Liver (tissue), 9 donors: Measurements from ENCODE around the gene LRRC18. TPM values are rescaled to one million over a fixed set of nuclear protein-coding genes. Genes with fewer than 3 reads are reported as not detected.

Experiments
- DNase-seq: peaks from one replicate; pipeline ENCODE4 v3.0.0-alpha.2; 2017; ENCODE audit warnings: low spot score
- H3K27ac ChIP-seq, 2 donors: one replicate each; pipeline ENCODE4 v1.7.0; 2013; ENCODE audit warnings: inconsistent platforms in 2 of 2, low read length in 2 of 2, control low read depth in 1 of 2, low read depth in 1 of 2, mild to moderate bottlenecking in 1 of 2
- H3K27me3 ChIP-seq, 4 donors: one replicate each; pipeline versions ENCODE4 v1.6.1 to v1.7.0; 2013; ENCODE audit warnings: low read length in 3 of 4, inconsistent platforms in 1 of 4, mild to moderate bottlenecking in 1 of 4, moderate library complexity in 1 of 4; ENCODE audit not compliant: control insufficient read depth in 4 of 4, insufficient read depth in 4 of 4
- H3K36me3 ChIP-seq, 4 donors: one replicate each; pipeline versions ENCODE4 v1.6.1 to v1.7.0; 2013; ENCODE audit warnings: low read length in 3 of 4, mild to moderate bottlenecking in 3 of 4, low read depth in 1 of 4, moderate library complexity in 1 of 4; ENCODE audit not compliant: control insufficient read depth in 4 of 4, insufficient read depth in 3 of 4
- H3K4me1 ChIP-seq, 4 donors: one replicate each; pipeline versions ENCODE4 v1.6.1 to v1.7.0; 2013; ENCODE audit warnings: low read length in 3 of 4, mild to moderate bottlenecking in 3 of 4, moderate library complexity in 1 of 4; ENCODE audit not compliant: control insufficient read depth in 4 of 4, insufficient read depth in 4 of 4
- H3K4me3 ChIP-seq, 3 donors: one replicate each; pipeline versions ENCODE4 v1.6.1 to v1.7.0; 2013; ENCODE audit warnings: low read length in 3 of 3, control low read depth in 1 of 3, low read depth in 1 of 3, mild to moderate bottlenecking in 1 of 3
- H3K9ac ChIP-seq, 2 donors: one replicate each; pipeline ENCODE4 v1.7.0; 2013; ENCODE audit warnings: low read length in 2 of 2, mild to moderate bottlenecking in 2 of 2, moderate library complexity in 2 of 2, control low read depth in 1 of 2, low read depth in 1 of 2
- H3K9me3 ChIP-seq, 4 donors: one replicate each; pipeline versions ENCODE4 v1.6.1 to v1.7.0; 2013; ENCODE audit warnings: low read length in 3 of 4; ENCODE audit not compliant: control insufficient read depth in 4 of 4
- EGR1 ChIP-seq, 2 donors: IDR thresholded peaks; 2 replicates each; pipeline ENCODE4 v1.6.1; 2016 to 2018; ENCODE audit warnings: antibody characterized with exemption in 2 of 2, low read depth in 2 of 2
- FOXA1 ChIP-seq: IDR thresholded peaks from 2 replicates; pipeline ENCODE4 v1.6.1; 2016; ENCODE audit warnings: antibody characterized with exemption
- FOXA2 ChIP-seq: IDR thresholded peaks from 2 replicates; pipeline ENCODE4 v1.6.1; 2016; ENCODE audit warnings: antibody characterized with exemption
- GABPA ChIP-seq, 2 donors: IDR thresholded peaks in 1 of 2; conservative IDR thresholded peaks in 1 of 2; 2 replicates each; pipeline ENCODE4 v1.6.1; 2016; ENCODE audit warnings: antibody characterized with exemption in 2 of 2, mild to moderate bottlenecking in 1 of 2, moderate library complexity in 1 of 2
- HNF4A ChIP-seq, 2 donors: conservative IDR thresholded peaks; 2 replicates each; pipeline ENCODE4 v1.6.1; 2016; ENCODE audit warnings: antibody characterized with exemption in 2 of 2, mild to moderate bottlenecking in 2 of 2
- HNF4G ChIP-seq: IDR thresholded peaks from 2 replicates; pipeline ENCODE4 v1.6.1; 2016; ENCODE audit warnings: antibody characterized with exemption
- JUND ChIP-seq, 2 donors: IDR thresholded peaks; 2 replicates each; pipeline ENCODE4 v1.6.1; 2016; ENCODE audit warnings: antibody characterized with exemption in 2 of 2
- NR2F2 ChIP-seq: IDR thresholded peaks from 2 replicates; pipeline ENCODE4 v1.6.1; 2016; ENCODE audit warnings: antibody characterized with exemption
- RAD21 ChIP-seq, 2 donors: IDR thresholded peaks; 2 replicates each; pipeline ENCODE4 v1.6.1; 2016; ENCODE audit warnings: antibody characterized with exemption in 2 of 2, mild to moderate bottlenecking in 2 of 2
- RXRA ChIP-seq, 2 donors: IDR thresholded peaks; 2 replicates each; pipeline ENCODE4 v1.6.1; 2017 to 2018; ENCODE audit warnings: antibody characterized with exemption in 2 of 2, mild to moderate bottlenecking in 1 of 2
- SP1 ChIP-seq: IDR thresholded peaks from 2 replicates; pipeline ENCODE4 v1.6.1; 2018; ENCODE audit warnings: antibody characterized with exemption, mild to moderate bottlenecking
- TAF1 ChIP-seq: conservative IDR thresholded peaks from 2 replicates; pipeline ENCODE4 v1.6.1; 2016; ENCODE audit warnings: antibody characterized with exemption, mild to moderate bottlenecking
- YY1 ChIP-seq: IDR thresholded peaks from 2 replicates; pipeline ENCODE4 v1.6.1; 2016; ENCODE audit warnings: antibody characterized with exemption, mild to moderate bottlenecking
- ZBTB33 ChIP-seq: IDR thresholded peaks from 2 replicates; pipeline ENCODE4 v1.6.1; 2016; ENCODE audit warnings: antibody characterized with exemption
- WGBS: extraction: QIAGEN DNeasy Blood & Tissue Kit; methylation state at CpG from one replicate; pipeline ENCODE4 v1.1.7; 2013; 5-methylcytosine and 5-hydroxymethylcytosine counted together
- polyA plus RNA-seq, 2 donors: library from polyadenylated mRNA; stranded (reverse) in 1 of 2; unstranded in 1 of 2; fragments of 200-250 nt in 1 of 2; fragments of >200 nt in 1 of 2; fragmentation: Nextera tagmentation in 1 of 2; extraction: Ambion mirVana in 1 of 2; gene quantifications; one replicate each; pipeline versions ENCODE4 v1.2.1 to v1.2.3, GENCODE V29; 2013 to 2015
- total RNA-seq, 2 donors: library from RNA; depleted of rRNA; stranded (reverse); fragments of >200 nt; gene quantifications; one replicate each; pipeline ENCODE4 v1.2.3, GENCODE V29; 2014
- TF ChIP-seq, protein P1 (sequence below): fragments of 150-350 bp; IDR thresholded peaks from 2 replicates; pipeline ENCODE4 v1.5.1; 2017; ENCODE audit warnings: improper control_type of control experiment, low read depth, low read length; ENCODE audit not compliant: missing input control
- TF ChIP-seq, protein P2 (sequence below): IDR thresholded peaks from 2 replicates; pipeline ENCODE4 v1.6.1; 2016; ENCODE audit warnings: antibody characterized with exemption
- TF ChIP-seq, protein P3 (sequence below): IDR thresholded peaks from 2 replicates; pipeline ENCODE4 v1.6.1; 2016; ENCODE audit warnings: antibody characterized with exemption, mild to moderate bottlenecking
- donor health status: healthy.
- donor health status: healthy.
- donor health status: healthy.
- donor health status: healthy.
- donor health status: healthy.

Gene LRRC18
- total and polyA plus RNA-seq, 4 donors, result not detected

GRCh38 chr10:48880016-48880705 is 59.5 kb downstream of the LRRC18 start (continued):
- TF ChIP-seq, protein P1, sequence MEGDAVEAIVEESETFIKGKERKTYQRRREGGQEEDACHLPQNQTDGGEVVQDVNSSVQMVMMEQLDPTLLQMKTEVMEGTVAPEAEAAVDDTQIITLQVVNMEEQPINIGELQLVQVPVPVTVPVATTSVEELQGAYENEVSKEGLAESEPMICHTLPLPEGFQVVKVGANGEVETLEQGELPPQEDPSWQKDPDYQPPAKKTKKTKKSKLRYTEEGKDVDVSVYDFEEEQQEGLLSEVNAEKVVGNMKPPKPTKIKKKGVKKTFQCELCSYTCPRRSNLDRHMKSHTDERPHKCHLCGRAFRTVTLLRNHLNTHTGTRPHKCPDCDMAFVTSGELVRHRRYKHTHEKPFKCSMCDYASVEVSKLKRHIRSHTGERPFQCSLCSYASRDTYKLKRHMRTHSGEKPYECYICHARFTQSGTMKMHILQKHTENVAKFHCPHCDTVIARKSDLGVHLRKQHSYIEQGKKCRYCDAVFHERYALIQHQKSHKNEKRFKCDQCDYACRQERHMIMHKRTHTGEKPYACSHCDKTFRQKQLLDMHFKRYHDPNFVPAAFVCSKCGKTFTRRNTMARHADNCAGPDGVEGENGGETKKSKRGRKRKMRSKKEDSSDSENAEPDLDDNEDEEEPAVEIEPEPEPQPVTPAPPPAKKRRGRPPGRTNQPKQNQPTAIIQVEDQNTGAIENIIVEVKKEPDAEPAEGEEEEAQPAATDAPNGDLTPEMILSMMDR, result no peak
- TF ChIP-seq GABPA (IDR thresholded peaks at IDR 0.05 in 1 of 2, conservative IDR thresholded peaks at IDR 0.05 in 1 of 2), result no peak
- no peak for TF ChIP-seq YY1
- TF ChIP-seq FOXA1, result no peak
- TF ChIP-seq SP1, result no peak

DNA sequence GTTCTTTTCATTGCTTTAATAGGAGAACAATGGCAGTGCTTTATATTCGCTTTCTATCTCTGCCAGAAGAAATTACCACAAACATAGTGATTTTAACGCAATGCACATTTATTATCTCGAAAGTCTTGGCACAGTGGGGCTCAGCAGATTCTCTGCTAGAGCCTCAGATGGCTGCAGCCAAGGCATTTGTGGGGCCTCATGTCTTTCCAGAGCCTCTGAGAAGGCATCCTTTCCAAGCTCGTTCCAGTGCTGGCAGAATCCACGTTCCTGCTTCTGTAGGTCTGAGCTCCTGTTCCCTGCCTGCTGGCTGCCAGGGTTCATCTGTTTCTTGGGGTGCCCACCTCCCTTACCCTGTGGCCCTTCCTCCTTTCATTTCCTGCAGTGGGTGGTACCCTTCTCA is 60.2 kb downstream of the LRRC18 start:
- Histone ChIP-seq H3K27me3 (no peaks in the 10 kb centered on the region), H3K27ac (no peak overlapping the region), H3K36me3 (no peaks in the 10 kb centered on the region), H3K4me1 (no peaks in the 10 kb centered on the region), H3K9ac (no peak overlapping the region), H3K4me3 (no peak overlapping the region), H3K9me3 (no peaks in the 10 kb centered on the region)
- 80% methylated on average over 5 of the region's 5 CpGs for WGBS
- no peak for TF ChIP-seq NR2F2
- TF ChIP-seq, protein P2, sequence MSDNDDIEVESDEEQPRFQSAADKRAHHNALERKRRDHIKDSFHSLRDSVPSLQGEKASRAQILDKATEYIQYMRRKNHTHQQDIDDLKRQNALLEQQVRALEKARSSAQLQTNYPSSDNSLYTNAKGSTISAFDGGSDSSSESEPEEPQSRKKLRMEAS, result no peak
- no peak for TF ChIP-seq RXRA (IDR thresholded peaks at IDR 0.05)
- TF ChIP-seq GABPA (IDR thresholded peaks at IDR 0.05 in 1 of 2, conservative IDR thresholded peaks at IDR 0.05 in 1 of 2), result no peak
- TF ChIP-seq, protein P1, result no peak
- no peak for TF ChIP-seq EGR1 (IDR thresholded peaks at IDR 0.05; ENCODE audit: low read depth in 2 of 2)
- no peak for TF ChIP-seq YY1
- TF ChIP-seq, protein P3, sequence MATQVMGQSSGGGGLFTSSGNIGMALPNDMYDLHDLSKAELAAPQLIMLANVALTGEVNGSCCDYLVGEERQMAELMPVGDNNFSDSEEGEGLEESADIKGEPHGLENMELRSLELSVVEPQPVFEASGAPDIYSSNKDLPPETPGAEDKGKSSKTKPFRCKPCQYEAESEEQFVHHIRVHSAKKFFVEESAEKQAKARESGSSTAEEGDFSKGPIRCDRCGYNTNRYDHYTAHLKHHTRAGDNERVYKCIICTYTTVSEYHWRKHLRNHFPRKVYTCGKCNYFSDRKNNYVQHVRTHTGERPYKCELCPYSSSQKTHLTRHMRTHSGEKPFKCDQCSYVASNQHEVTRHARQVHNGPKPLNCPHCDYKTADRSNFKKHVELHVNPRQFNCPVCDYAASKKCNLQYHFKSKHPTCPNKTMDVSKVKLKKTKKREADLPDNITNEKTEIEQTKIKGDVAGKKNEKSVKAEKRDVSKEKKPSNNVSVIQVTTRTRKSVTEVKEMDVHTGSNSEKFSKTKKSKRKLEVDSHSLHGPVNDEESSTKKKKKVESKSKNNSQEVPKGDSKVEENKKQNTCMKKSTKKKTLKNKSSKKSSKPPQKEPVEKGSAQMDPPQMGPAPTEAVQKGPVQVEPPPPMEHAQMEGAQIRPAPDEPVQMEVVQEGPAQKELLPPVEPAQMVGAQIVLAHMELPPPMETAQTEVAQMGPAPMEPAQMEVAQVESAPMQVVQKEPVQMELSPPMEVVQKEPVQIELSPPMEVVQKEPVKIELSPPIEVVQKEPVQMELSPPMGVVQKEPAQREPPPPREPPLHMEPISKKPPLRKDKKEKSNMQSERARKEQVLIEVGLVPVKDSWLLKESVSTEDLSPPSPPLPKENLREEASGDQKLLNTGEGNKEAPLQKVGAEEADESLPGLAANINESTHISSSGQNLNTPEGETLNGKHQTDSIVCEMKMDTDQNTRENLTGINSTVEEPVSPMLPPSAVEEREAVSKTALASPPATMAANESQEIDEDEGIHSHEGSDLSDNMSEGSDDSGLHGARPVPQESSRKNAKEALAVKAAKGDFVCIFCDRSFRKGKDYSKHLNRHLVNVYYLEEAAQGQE, result no peak
- TF ChIP-seq TAF1, result no peak
- no peak for TF ChIP-seq SP1
- no peak for TF ChIP-seq JUND (IDR thresholded peaks at IDR 0.05)
- no peak for TF ChIP-seq FOXA1
- no peak for TF ChIP-seq HNF4A (conservative IDR thresholded peaks at IDR 0.05)
- TF ChIP-seq HNF4G, result no peak
- no peak for TF ChIP-seq FOXA2
- no peak for TF ChIP-seq ZBTB33
- TF ChIP-seq RAD21 (IDR thresholded peaks at IDR 0.05), result no peak
- no peak for DNase-seq
